Measurements from ENCODE around the gene ARHGAP6.

ARHGAP6 gene

DNA sequence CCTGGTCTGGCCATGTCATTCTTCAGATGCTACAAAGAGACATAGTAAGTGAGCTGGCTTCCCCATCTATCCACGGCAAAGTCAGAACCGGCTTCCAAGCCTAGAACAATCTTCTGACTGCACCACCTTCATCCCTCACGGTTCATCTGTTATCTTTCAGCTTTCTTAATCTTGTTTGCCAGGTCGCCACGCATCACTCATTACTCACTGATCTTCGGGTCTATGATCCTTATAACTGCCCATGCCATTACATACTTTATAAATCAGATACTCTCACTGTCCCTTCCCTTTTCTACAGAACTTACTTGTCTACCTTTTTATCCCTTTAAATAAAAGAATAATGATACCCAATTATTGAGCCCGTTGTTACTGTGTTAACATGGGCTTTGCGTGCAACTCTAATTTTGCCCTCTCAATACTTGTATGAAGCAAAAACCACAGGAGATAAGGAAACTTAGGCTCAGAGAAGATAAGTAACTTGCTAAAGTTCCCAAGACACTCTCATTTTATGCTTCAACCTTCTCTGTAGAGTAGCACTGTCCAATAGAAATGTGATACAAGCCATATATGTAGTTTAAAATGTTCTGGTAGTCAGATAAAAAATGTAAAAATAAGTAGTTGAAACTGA is 200.8 kb downstream of the ARHGAP6 start:
- no peak for DNase-seq (ENCODE audit: low read depth)
- no peak overlapping the region for H3K4me3 ChIP-seq (ENCODE audit: low read length)
- TF ChIP-seq, protein P1, sequence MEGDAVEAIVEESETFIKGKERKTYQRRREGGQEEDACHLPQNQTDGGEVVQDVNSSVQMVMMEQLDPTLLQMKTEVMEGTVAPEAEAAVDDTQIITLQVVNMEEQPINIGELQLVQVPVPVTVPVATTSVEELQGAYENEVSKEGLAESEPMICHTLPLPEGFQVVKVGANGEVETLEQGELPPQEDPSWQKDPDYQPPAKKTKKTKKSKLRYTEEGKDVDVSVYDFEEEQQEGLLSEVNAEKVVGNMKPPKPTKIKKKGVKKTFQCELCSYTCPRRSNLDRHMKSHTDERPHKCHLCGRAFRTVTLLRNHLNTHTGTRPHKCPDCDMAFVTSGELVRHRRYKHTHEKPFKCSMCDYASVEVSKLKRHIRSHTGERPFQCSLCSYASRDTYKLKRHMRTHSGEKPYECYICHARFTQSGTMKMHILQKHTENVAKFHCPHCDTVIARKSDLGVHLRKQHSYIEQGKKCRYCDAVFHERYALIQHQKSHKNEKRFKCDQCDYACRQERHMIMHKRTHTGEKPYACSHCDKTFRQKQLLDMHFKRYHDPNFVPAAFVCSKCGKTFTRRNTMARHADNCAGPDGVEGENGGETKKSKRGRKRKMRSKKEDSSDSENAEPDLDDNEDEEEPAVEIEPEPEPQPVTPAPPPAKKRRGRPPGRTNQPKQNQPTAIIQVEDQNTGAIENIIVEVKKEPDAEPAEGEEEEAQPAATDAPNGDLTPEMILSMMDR (conservative IDR thresholded peaks at IDR 0.05; ENCODE audit: low read length) = no peak

DNA sequence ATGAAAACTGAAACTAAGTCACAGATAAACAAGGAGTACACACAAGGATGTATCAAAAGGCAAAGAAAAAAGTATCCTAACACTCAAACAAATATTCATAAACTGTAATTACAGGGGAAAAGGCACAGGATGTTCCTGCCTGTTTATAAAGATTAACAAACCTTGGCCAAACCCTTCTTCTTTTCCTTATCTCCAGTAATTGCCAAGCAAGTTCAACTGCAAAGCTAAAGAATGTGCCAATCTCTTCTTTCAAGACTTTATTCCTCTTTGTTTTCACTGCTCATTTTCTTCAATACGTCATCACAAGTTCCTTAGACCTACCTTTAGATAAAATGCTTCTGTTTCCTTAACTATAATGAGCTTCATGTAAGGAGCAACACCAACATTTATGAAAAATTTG is 201.3 kb downstream of the ARHGAP6 start:
- H3K4me3 ChIP-seq (ENCODE audit: low read length) = no peak overlapping the region
- DNase-seq (ENCODE audit: low read depth) = no peak
- TF ChIP-seq, protein P1 (conservative IDR thresholded peaks at IDR 0.05; ENCODE audit: low read length) = no peak

DNA sequence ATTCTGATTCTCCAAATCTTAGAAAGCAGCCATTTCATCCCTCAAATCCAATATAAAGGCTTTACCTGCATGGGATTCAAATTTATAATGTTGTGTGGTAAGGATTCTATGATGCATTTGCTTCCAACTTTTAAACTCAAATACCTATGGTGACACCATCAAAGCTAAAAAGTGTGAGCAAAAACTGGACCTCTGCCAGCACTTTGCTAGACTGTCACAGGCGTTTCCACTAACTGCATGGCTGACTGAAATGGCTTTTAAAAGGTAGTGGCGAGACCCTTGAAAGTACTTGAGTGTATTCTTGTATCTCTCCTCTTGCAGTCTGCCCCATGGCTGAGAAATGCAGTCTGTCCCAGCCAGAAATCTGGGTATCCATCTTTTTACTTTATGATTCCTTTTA is 203.1 kb downstream of the ARHGAP6 start:
- no peak for DNase-seq (ENCODE audit: low read depth)
- TF ChIP-seq, protein P1 (conservative IDR thresholded peaks at IDR 0.05; ENCODE audit: low read length) = no peak
- no peak overlapping the region for H3K4me3 ChIP-seq (ENCODE audit: low read length)

DNA sequence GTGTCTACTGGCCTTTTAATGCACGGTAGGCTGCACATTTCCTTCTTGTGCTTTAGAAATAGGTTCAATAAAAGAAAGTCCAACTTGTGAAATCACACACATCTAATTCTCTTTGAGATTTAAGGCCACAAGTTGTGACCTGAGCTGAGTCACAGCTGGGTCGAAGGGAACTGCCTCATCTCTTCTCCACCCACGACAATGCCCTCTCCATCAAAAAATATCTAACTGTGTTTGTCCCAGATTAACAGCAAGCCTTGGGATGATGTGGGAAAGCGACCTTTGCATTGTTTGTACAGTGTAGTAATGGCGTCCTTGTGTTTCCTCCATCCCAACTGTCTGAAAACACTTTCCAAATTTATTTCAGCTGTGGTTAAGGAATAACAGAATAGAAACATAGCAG is 203.6 kb downstream of the ARHGAP6 start:
- DNase-seq (ENCODE audit: low read depth) = no peak
- TF ChIP-seq, protein P1 (conservative IDR thresholded peaks at IDR 0.05; ENCODE audit: low read length) = no peak
- H3K4me3 ChIP-seq (ENCODE audit: low read length) = no peak overlapping the region

DNA sequence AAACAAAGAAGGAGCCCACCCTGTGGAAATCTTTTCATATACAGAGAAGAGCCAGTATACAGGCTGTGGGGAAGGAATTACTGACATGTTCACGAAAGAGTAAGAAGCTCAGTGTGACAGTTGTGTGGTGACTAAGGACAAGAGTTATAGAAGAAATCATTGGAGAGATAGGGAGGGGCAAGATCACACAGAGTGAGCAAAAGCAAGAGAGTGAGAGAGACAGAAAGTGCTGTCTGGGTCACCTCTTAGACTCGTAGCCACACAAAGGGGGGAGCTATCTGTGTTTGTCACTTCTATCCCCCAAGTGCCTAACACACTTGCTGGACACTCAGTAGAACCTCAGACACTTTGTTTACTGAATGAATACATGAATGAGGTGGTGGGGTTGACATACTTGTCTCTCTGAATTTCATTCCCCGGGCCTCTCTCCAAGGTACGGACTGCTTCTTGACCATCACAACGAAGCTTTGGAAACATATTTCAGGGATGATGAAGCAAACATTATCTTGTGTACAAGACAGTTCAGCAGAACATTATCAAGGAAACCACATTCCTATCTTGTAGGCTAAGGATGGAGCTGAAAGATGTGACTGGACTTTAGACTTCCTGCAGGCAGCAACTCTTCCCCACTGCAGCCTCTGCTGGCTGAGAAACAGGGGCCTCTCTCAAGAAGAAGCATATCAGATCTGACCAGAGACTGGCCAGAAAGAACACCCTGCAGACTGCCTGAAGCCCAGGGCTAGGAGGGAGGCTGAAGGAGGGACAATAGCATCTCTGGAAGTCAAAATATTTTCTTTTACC is 204.3 kb downstream of the ARHGAP6 start:
- TF ChIP-seq, protein P1 (conservative IDR thresholded peaks at IDR 0.05; ENCODE audit: low read length) = no peak
- no peak overlapping the region for H3K4me3 ChIP-seq (ENCODE audit: low read length)
- DNase-seq (ENCODE audit: low read depth) = peak; percentile 33

DNA sequence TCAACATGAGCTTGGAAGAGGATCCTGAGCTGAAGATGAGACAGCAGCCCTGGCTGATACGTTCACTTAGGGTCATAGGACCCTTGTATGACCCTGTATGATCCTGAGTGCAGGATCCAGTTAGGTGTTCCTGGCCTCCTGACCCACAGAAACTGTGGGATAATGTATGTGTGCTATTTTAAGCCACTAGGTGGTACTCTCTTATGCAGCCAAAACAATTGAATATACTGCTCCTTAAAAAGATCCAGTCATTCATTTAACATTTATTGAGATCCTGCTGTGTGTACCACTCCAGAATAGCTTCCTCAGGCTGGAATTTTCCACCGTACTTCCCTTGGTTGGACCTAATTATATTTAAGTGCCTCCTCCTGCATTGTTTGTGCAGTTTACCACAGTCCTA is 205.4 kb downstream of the ARHGAP6 start:
- DNase-seq (ENCODE audit: low read depth) = no peak
- H3K4me3 ChIP-seq (ENCODE audit: low read length) = no peak overlapping the region
- TF ChIP-seq, protein P1 (conservative IDR thresholded peaks at IDR 0.05; ENCODE audit: low read length) = no peak

DNA sequence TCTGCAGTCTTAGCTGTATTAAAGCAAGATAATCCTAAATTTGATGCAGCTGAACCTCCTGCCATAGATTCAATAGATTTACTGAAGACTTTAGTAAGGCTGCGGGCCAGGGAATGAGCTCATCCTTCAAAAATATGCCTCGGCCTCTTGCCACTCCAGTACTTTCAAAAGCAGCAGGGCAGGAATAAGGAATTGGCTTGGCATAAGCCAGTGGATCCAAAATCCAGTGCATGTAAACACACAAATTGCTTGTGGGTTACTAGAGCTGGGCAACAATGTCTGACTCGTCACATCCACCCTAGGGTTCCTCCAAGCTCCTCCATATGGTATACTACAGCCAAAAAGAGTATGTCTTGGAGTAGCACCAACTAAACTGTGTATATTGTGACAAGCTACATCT is 207.6 kb downstream of the ARHGAP6 start:
- no peak overlapping the region for H3K4me3 ChIP-seq (ENCODE audit: low read length)
- TF ChIP-seq, protein P1 (conservative IDR thresholded peaks at IDR 0.05; ENCODE audit: low read length) = no peak
- peak; percentile 65 for DNase-seq (ENCODE audit: low read depth)
